Kidney epithelial cell (primary cell): ENCODE results near the gene KMT5C. TPM values are rescaled to one million over a fixed set of nuclear protein-coding genes. Genes with fewer than 3 reads are reported as not detected.

ENCODE experiments used
- DNase-seq: peaks from one replicate; pipeline ENCODE4 v3.0.0-alpha.2; 2010; ENCODE audit warnings: low read depth
- H3K27me3 ChIP-seq: 2 replicates; pipeline ENCODE4 v1.6.0; 2011; ENCODE audit warnings: low read length; ENCODE audit not compliant: control insufficient read depth, insufficient read depth
- H3K36me3 ChIP-seq: 2 replicates; pipeline ENCODE4 v1.5.1; 2011; ENCODE audit warnings: low read length; ENCODE audit not compliant: control insufficient read depth, insufficient read depth
- H3K4me3 ChIP-seq: 2 replicates; pipeline ENCODE4 v1.5.1; 2011; ENCODE audit warnings: low read depth, mild to moderate bottlenecking, control low read depth, low read length
- total RNA-seq: library from RNA; depleted of rRNA; stranded (reverse); fragments of >200 nt; gene quantifications from 2 replicates; pipeline ENCODE4 v1.2.3, GENCODE V29; 2015
- TF ChIP-seq, protein P1 (sequence below): IDR thresholded peaks from 2 replicates; pipeline ENCODE4 v1.5.1; 2011; ENCODE audit warnings: mild to moderate bottlenecking, moderate library complexity, low read length, control low read depth, inconsistent platforms; ENCODE audit not compliant: insufficient read depth, poor library complexity, severe bottlenecking

KMT5C gene
- total RNA-seq, 1 donor from 2014 or later: 11.9 TPM

- H3K4me3 ChIP-seq: no peak overlapping the region
- peaks cover 3% of the 10 kb centered on the region for H3K36me3 ChIP-seq
- no peaks in the 10 kb centered on the region for H3K27me3 ChIP-seq
- DNase-seq: no peak
- TF ChIP-seq, protein P1, sequence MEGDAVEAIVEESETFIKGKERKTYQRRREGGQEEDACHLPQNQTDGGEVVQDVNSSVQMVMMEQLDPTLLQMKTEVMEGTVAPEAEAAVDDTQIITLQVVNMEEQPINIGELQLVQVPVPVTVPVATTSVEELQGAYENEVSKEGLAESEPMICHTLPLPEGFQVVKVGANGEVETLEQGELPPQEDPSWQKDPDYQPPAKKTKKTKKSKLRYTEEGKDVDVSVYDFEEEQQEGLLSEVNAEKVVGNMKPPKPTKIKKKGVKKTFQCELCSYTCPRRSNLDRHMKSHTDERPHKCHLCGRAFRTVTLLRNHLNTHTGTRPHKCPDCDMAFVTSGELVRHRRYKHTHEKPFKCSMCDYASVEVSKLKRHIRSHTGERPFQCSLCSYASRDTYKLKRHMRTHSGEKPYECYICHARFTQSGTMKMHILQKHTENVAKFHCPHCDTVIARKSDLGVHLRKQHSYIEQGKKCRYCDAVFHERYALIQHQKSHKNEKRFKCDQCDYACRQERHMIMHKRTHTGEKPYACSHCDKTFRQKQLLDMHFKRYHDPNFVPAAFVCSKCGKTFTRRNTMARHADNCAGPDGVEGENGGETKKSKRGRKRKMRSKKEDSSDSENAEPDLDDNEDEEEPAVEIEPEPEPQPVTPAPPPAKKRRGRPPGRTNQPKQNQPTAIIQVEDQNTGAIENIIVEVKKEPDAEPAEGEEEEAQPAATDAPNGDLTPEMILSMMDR: no peak
These were observed 33.6 kb upstream of the KMT5C start for GRCh38 chr19:55305983-55306562.

DNA sequence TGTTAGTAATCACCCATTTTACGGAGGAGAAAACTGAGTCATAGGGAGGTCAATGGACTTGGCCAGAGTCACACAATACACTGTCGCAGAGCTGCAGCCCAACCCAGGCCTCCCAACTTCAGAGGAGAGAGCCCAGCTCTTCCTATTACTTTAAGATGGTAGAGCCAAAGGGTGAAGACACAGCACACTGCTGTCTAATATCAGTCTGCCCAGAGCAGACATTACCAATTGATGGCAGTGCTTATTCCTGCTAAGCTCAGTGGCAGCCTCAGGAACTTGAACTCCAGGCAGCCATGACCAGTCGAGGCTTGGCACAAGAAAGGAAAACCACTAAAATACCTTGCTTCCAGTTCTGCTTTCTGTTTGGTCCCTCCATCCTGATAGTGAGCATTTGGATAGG, 33.0 kb upstream of the KMT5C start:
- Histone ChIP-seq H3K27me3 (no peaks in the 10 kb centered on the region), H3K36me3 (peaks cover 3% of the 10 kb centered on the region), H3K4me3 (no peak overlapping the region)
- no peak for DNase-seq
- TF ChIP-seq, protein P1: no peak

- H3K4me3 ChIP-seq: no peak overlapping the region
- no peak for DNase-seq
- H3K36me3 ChIP-seq: peaks cover 2% of the 10 kb centered on the region
- TF ChIP-seq, protein P1: no peak
- H3K27me3 ChIP-seq: no peaks in the 10 kb centered on the region
These were observed 31.4 kb upstream of the KMT5C start for GRCh38 chr19:55308281-55308680.

DNA sequence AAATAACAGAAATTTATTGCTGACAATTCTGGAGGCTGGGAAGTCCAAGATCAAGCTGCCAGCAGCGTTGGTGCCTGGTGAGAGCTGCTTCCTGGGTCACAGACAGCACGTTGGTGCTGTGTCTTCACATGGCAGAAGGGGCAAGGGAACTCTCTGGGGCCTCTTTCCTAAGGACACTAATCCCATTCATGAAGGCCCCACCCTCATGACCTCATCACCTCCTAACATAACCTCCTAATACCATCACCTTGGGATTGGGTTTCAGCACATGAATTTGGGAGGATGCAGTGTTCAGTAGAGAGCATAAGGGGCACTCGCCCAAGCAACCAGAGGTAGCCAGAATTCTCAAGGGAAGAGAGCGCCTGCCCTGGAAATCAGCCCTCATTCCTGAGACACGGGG, 30.2 kb upstream of the KMT5C start:
- DNase-seq: no peak
- Histone ChIP-seq H3K4me3 (no peak overlapping the region), H3K27me3 (peaks cover 2% of the 10 kb centered on the region), H3K36me3 (peaks cover 2% of the 10 kb centered on the region)
- TF ChIP-seq, protein P1: no peak

GRCh38 chr19:55310498-55310897, 29.2 kb upstream of the KMT5C start:
- H3K27me3 ChIP-seq: peaks cover 2% of the 10 kb centered on the region
- no peak overlapping the region for H3K4me3 ChIP-seq
- TF ChIP-seq, protein P1: no peak
- no peak for DNase-seq
- peaks cover 2% of the 10 kb centered on the region for H3K36me3 ChIP-seq

DNA sequence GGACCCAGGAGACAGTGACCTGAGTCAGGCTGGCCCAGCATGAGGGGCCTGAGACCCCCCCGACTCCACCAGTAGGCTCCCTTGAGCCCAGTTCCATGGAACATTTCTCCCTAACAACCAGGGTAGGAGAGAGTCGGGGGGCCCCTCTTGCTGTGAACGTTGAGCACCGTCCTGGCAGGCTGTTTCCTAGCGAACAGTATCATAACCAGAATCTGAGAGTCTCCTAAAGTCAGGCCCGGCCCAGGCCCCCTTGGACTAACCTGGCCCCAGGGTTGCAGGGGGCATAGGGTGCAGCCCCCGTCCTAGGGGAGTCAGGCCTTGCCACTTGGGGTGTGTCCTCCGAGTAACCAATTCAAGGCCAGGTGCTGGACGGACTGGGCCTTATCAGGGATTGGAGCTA, 28.3 kb upstream of the KMT5C start:
- TF ChIP-seq, protein P1: no peak
- Histone ChIP-seq H3K4me3 (no peak overlapping the region), H3K36me3 (no peaks in the 10 kb centered on the region), H3K27me3 (peaks cover 2% of the 10 kb centered on the region)
- DNase-seq: no peak
